GM23248 (cell line): ENCODE measurements around the gene TTLL13.

Experiments
- EZH2 ChIP-seq: fragments of 200-600 bp; sonication (generic); IDR thresholded peaks from 2 replicates; pipeline ENCODE4 v1.6.1; 2018; ENCODE audit warnings: antibody characterized with exemption, mild to moderate bottlenecking; ENCODE audit not compliant: insufficient read depth, poor library complexity, severe bottlenecking
- EZH2phosphoT487 ChIP-seq: fragments of 200-600 bp; sonication (generic); IDR thresholded peaks from 2 replicates; pipeline ENCODE4 v1.6.1; 2018; ENCODE audit warnings: antibody characterized with exemption, moderate library complexity, mild to moderate bottlenecking, low read depth; ENCODE audit not compliant: insufficient read depth

DNA sequence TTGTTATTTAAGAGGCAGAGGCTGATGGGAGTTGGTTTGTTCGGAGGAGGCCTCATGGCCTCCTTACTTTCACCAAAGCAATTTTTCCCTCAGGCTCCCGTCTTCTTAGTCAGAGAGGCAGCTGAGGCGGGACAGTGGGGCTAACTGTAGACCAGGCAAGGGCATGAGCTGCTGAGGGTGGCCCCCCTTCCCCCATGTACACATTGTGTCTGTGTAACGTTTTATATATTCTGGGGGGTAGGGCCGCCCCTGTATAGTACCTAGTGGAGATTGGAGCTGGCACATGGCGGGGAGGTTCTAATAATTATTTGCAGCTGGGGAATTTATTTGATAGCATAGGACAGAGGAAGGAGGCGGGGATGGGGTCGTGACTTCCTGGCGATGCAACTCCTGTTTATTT lies 51.2 kb downstream of the TTLL13 start:
- TF ChIP-seq EZH2 (no peak), EZH2phosphoT487 (no peak)
